GM06990 (cell line): ENCODE measurements around the gene NSMCE3.

Source experiments
- DNase-seq: peaks from one replicate; pipeline ENCODE4 v3.0.0-alpha.2; 2011; ENCODE audit not compliant: insufficient read length; ENCODE audit errors: extremely low read depth
- H3K27me3 ChIP-seq: replicated peaks from 2 replicates; pipeline ENCODE4 v1.6.0; 2011; ENCODE audit warnings: low read length; ENCODE audit not compliant: control insufficient read depth, insufficient read depth
- H3K36me3 ChIP-seq: 2 replicates; pipeline ENCODE4 v1.5.1; 2011; ENCODE audit warnings: low read length; ENCODE audit not compliant: control insufficient read depth, insufficient read depth
- H3K4me3 ChIP-seq: replicated peaks from 2 replicates; pipeline ENCODE4 v1.5.1; 2011; ENCODE audit warnings: low read depth, mild to moderate bottlenecking, control low read depth, low read length
- TF ChIP-seq, protein P1 (sequence below): IDR thresholded peaks from 2 replicates; pipeline ENCODE4 v1.5.1; 2011; ENCODE audit warnings: low read length, control low read depth, mild to moderate bottlenecking, inconsistent platforms; ENCODE audit not compliant: insufficient read depth, poor library complexity, severe bottlenecking

Gene NSMCE3

DNA sequence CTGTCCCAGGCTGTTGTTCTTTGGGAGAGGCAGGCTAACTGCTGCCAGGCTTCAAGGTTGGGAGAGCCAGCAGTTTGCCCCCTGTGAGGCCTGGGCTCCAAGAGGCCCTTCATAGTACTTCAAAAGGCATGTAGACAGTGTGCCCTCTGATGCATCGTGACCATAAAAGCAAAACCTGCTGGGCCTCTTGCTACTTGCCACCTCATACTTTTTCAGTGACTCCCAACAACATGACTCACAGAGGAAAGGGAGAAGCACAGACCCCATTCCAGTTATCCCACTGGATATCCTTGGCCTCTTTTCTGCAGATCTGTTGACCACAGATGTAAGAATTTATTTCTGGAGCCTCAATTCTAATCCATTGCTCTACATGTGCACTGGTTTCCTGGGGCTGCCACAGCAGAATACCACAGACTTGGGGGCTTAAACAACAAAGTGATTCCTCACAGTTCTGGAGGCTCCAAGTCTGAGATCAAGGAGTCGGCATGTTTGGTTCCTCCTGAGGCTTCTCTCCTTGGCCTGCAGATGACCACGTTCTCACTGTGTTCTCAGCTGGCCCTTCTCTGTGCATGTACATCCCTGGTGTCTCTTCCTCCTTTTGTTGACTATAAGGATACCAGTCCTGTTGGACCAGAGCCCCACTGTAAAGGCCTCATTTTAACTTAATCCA, 8.9 kb upstream of the NSMCE3 start:
- no peaks in the 10 kb centered on the region for H3K27me3 ChIP-seq
- no peak for DNase-seq
- H3K36me3 ChIP-seq = no peaks in the 10 kb centered on the region
- no peak overlapping the region for H3K4me3 ChIP-seq
- TF ChIP-seq, protein P1, sequence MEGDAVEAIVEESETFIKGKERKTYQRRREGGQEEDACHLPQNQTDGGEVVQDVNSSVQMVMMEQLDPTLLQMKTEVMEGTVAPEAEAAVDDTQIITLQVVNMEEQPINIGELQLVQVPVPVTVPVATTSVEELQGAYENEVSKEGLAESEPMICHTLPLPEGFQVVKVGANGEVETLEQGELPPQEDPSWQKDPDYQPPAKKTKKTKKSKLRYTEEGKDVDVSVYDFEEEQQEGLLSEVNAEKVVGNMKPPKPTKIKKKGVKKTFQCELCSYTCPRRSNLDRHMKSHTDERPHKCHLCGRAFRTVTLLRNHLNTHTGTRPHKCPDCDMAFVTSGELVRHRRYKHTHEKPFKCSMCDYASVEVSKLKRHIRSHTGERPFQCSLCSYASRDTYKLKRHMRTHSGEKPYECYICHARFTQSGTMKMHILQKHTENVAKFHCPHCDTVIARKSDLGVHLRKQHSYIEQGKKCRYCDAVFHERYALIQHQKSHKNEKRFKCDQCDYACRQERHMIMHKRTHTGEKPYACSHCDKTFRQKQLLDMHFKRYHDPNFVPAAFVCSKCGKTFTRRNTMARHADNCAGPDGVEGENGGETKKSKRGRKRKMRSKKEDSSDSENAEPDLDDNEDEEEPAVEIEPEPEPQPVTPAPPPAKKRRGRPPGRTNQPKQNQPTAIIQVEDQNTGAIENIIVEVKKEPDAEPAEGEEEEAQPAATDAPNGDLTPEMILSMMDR = no peak

DNA sequence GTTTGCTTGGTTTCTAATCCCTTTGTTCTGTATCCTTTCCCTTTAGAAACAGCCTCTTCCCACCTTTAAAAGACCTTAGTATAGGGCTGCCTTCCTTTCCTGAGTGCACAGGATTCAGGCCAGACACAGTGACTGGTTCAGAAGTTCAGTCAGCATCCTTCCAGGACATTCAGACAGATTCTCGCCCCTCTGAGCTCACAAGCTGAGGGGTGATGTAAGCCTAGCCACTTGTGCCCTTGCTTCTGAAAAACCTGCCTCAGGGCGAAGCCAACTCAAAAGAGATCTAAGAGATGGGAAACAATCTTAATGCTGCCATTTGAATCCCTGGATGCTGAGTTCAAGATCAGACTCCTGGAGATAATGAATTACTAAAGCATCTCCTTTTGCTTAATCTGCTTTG, 6.7 kb upstream of the NSMCE3 start:
- H3K4me3 ChIP-seq = no peak overlapping the region
- TF ChIP-seq, protein P1 = no peak
- no peaks in the 10 kb centered on the region for H3K27me3 ChIP-seq
- H3K36me3 ChIP-seq = no peaks in the 10 kb centered on the region
- no peak for DNase-seq

DNA sequence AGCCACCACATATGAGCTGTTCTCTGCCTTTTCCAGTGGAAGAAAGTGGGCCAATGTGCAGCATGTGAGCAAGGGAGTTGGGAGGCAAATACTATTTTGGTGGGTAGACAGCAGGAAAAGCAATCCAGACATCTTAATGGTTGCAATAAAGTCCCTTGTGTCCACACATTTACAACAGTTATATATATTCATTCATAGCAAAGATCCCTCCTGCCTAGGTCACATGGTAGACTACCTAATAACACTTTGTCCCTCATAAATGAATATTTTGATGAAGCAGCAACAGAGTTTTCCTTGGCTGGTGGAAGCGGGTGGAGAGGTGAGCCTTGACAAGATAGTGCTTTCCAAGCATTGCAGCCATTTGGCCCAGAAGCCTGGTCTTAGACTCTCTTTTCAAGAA, 6.2 kb upstream of the NSMCE3 start:
- no peaks in the 10 kb centered on the region for H3K36me3 ChIP-seq
- TF ChIP-seq, protein P1 = no peak
- DNase-seq = no peak
- no peaks in the 10 kb centered on the region for H3K27me3 ChIP-seq
- H3K4me3 ChIP-seq = no peak overlapping the region

DNA sequence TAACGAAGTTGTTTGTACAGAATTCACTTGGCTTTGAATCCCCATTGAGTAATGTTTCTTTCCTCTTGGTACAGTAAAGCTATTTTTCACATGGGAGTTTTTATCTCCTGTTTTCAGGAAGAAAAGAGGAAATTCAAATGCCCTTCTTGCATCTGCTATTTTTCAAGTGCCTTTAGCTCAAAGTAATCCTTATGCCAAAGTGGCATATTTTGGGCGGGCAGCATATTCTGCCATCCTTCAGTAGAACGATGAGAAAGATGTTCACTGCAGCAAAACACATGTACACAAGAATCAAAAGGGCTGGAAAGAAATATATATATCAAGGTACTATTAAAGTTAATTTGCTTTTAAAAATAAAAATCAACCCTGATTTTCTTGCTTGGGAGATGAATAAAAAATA, 5.3 kb upstream of the NSMCE3 start:
- TF ChIP-seq, protein P1 = no peak
- Histone ChIP-seq H3K4me3 (no peak overlapping the region), H3K36me3 (no peaks in the 10 kb centered on the region), H3K27me3 (no peaks in the 10 kb centered on the region)
- DNase-seq = no peak

DNA sequence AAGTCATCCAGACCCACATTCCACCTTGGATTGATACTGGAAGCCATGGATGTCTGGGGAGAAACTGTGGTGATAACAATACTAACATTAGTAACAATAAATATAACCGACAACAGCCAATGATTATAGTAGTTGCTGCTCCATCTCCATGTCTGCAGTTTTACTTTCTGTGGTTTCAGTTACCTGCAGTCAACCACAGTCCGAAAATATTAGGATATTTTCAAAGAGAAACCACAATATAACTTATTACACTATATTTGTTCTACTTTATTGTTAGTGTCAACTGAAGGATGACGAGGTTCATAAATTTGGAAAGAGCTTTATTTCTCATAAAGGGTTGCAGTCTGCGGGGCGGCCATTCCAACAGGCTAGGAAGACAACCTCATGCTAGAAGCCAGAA, 2.6 kb upstream of the NSMCE3 start:
- TF ChIP-seq, protein P1 = no peak
- Histone ChIP-seq H3K27me3 (no peaks in the 10 kb centered on the region), H3K36me3 (no peaks in the 10 kb centered on the region), H3K4me3 (no peak overlapping the region)
- DNase-seq = no peak

DNA sequence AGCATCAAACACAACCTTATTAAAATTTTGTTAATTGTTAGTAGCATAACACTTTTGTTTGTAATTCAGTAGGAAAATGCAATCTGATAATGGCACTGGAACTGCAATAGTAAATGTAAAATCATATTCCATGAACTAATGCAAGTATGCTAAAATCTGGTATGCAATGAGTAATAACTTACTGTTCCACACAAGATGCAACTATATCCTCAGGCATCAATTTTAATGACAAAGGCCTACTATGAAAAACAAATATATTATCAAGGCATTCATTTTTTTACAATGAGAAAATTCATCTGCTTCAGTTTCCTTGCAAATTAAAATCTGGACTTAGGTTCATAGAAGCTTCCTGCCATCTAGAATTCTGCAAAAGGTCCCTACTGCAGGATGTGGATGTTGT, 1.4 kb upstream of the NSMCE3 start:
- DNase-seq = no peak
- TF ChIP-seq, protein P1 = no peak
- Histone ChIP-seq H3K36me3 (no peaks in the 10 kb centered on the region), H3K27me3 (no peaks in the 10 kb centered on the region), H3K4me3 (no peak overlapping the region)
